PFSK-1 (cell line): Measurements from ENCODE around the gene S100A14.

Experiments used
- POLR2AphosphoS5 ChIP-seq: IDR thresholded peaks from 2 replicates; pipeline ENCODE4 v1.6.1; 2012; ENCODE audit warnings: low read depth, mild to moderate bottlenecking, control low read depth, low read length, moderate library complexity
- TAF1 ChIP-seq: IDR thresholded peaks from 2 replicates; pipeline ENCODE4 v1.6.1; 2012; ENCODE audit warnings: low read length, control low read depth, borderline replicate concordance; ENCODE audit not compliant: insufficient read depth

DNA sequence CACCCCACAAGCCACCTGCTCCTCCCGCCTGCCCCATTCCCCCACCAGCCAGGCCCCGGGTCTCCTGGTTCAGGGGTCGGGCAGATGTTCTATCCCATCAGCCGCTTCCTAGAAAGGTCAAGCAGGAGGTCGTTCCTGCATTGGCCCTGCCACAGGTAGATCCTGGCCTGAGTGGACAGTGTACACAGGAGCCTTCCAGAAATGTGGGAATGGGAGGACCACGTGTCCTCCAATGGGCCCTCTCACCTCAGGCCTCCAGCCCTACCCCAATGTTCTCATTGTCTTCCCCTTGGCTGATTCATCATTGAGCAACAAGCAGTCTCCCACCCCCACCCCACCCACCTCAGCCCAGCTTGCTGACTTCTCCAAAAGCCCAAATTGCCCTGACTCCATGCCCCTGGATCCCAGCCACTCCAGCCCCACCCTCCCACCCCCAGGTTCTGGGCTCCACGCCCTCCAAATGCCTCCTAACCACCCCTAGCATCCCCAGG is 5.3 kb downstream of the S100A14 start:
- TF ChIP-seq POLR2AphosphoS5 (no peak), TAF1 (no peak)
